ENCODE data around the gene SLC4A5.

Gene SLC4A5

GRCh38 chr2:74314107-74314506 is 29.1 kb downstream of the SLC4A5 start:
- DNase-seq: no peak

GRCh38 chr2:74313497-74313896 is 29.7 kb downstream of the SLC4A5 start:
- DNase-seq: no peak

- DNase-seq: no peak
Observed at GRCh38 chr2:74312913-74313312, 30.3 kb downstream of the SLC4A5 start.

- DNase-seq: no peak
Observed at GRCh38 chr2:74307720-74308119, 35.5 kb downstream of the SLC4A5 start.

GRCh38 chr2:74304332-74305148 is 38.7 kb downstream of the SLC4A5 start:
- peak in 1 of 5 experiments; percentile 7 for DNase-seq

GRCh38 chr2:74302865-74303264 is 40.4 kb downstream of the SLC4A5 start:
- no peak for DNase-seq

- no peak for DNase-seq
Observed at GRCh38 chr2:74301262-74301661, 42.0 kb downstream of the SLC4A5 start.

GRCh38 chr2:74300506-74300905 is 42.7 kb downstream of the SLC4A5 start:
- no peak for DNase-seq

GRCh38 chr2:74297950-74298349 is 45.3 kb downstream of the SLC4A5 start:
- no peak for DNase-seq

GRCh38 chr2:74297391-74297790 is 45.8 kb downstream of the SLC4A5 start:
- no peak for DNase-seq

- no peak for DNase-seq
Observed at GRCh38 chr2:74293191-74293991, 49.8 kb downstream of the SLC4A5 start.

GRCh38 chr2:74292751-74293150 is 50.5 kb downstream of the SLC4A5 start:
- DNase-seq: no peak

- no peak for DNase-seq
Observed at GRCh38 chr2:74291886-74292621, 51.2 kb downstream of the SLC4A5 start.

GRCh38 chr2:74291218-74291544 is 52.0 kb downstream of the SLC4A5 start:
- DNase-seq: peak in 1 of 5 experiments; percentile 19

GRCh38 chr2:74290466-74291217 is 52.6 kb downstream of the SLC4A5 start:
- DNase-seq: peak in 2 of 5 experiments; percentile 67 to 83

- no peak for DNase-seq
Observed at GRCh38 chr2:74290066-74290465, 53.1 kb downstream of the SLC4A5 start.

- DNase-seq: no peak
Observed at GRCh38 chr2:74286725-74287124, 56.5 kb downstream of the SLC4A5 start.

GRCh38 chr2:74281141-74281975 is 61.9 kb downstream of the SLC4A5 start:
- no peak for DNase-seq

- DNase-seq: no peak
Observed at GRCh38 chr2:74278694-74279093, 64.5 kb downstream of the SLC4A5 start.

GRCh38 chr2:74278176-74278575 is 65.0 kb downstream of the SLC4A5 start:
- no peak for DNase-seq

- no peak for DNase-seq
Observed at GRCh38 chr2:74275228-74275627, 68.0 kb downstream of the SLC4A5 start.

- DNase-seq: no peak
Observed at GRCh38 chr2:74269667-74270066, 73.5 kb downstream of the SLC4A5 start.

Measured in T-helper 2 cell (primary cell).